Neural cell (in vitro differentiated cells): ENCODE data around the gene AP2A2. TPM values are rescaled to one million over a fixed set of nuclear protein-coding genes. Genes with fewer than 3 reads are reported as not detected.

Experiments used
- H2AFZ ChIP-seq: fragments of 200-600, 300-800 bp; sonication (generic), shearing (Covaris generic); 2 replicates; pipeline ENCODE4 v1.6.0; 2014; ENCODE audit warnings: low read depth, mild to moderate bottlenecking, antibody characterized with exemption, low read length, moderate library complexity
- H3F3A ChIP-seq: fragments of 200-600 bp; shearing (Covaris generic); 2 replicates; pipeline ENCODE4 v1.6.1; 2016; ENCODE audit warnings: mild to moderate bottlenecking, moderate library complexity, mixed read lengths, antibody characterized with exemption, low read length; ENCODE audit not compliant: insufficient read depth, poor library complexity, severe bottlenecking
- H3K27ac ChIP-seq: fragments of 200-600, 300-800 bp; sonication (generic), shearing (Covaris generic); 2 replicates; pipeline ENCODE4 v1.5.1; 2014; ENCODE audit warnings: mild to moderate bottlenecking, low read length, moderate library complexity
- H3K27me3 ChIP-seq: fragments of 300-800, 200-600 bp; sonication (generic), shearing (Covaris generic); 2 replicates; pipeline ENCODE4 v1.6.0; 2014; ENCODE audit warnings: mild to moderate bottlenecking, low read depth, low read length, moderate library complexity; ENCODE audit not compliant: insufficient read depth
- H3K36me3 ChIP-seq: fragments of 300-800, 200-600 bp; sonication (generic), shearing (Covaris generic); 2 replicates; pipeline ENCODE4 v1.5.1; 2014; ENCODE audit warnings: mild to moderate bottlenecking, antibody characterized with exemption, low read length, moderate library complexity; ENCODE audit not compliant: insufficient read depth
- H3K4me2 ChIP-seq: fragments of 300-800, 200-600 bp; sonication (generic), shearing (Covaris generic); 2 replicates; pipeline ENCODE4 v1.6.0; 2014; ENCODE audit warnings: mild to moderate bottlenecking, low read length
- H3K4me3 ChIP-seq: fragments of 300-800, 200-600 bp; sonication (generic), shearing (Covaris generic); 2 replicates; pipeline ENCODE4 v1.5.1; 2014; ENCODE audit warnings: mild to moderate bottlenecking, low read length, moderate library complexity
- H3K79me2 ChIP-seq: fragments of 200-600 bp; shearing (Covaris generic); replicated peaks from 2 replicates; pipeline ENCODE4 v1.6.0; 2014; ENCODE audit warnings: mild to moderate bottlenecking, low read length, moderate library complexity; ENCODE audit not compliant: insufficient read depth
- H3K9ac ChIP-seq: fragments of 300-800, 200-600 bp; sonication (generic), shearing (Covaris generic); 2 replicates; pipeline ENCODE4 v1.6.1; 2016; ENCODE audit warnings: mild to moderate bottlenecking, low read length, mixed read lengths
- H3K9me2 ChIP-seq: fragments of 200-600 bp; shearing (Covaris generic); 2 replicates; pipeline ENCODE4 v1.6.1; 2016; ENCODE audit warnings: mild to moderate bottlenecking, low read length, mixed read lengths; ENCODE audit not compliant: insufficient read depth
- H3K9me3 ChIP-seq: fragments of 200-600, 300-800 bp; sonication (generic), shearing (Covaris generic); 2 replicates; pipeline ENCODE4 v1.6.1; 2016; ENCODE audit warnings: mild to moderate bottlenecking, mixed run types, low read length, moderate library complexity, mixed read lengths
- H4K20me1 ChIP-seq: fragments of 200-600 bp; shearing (Covaris generic); 2 replicates; pipeline ENCODE4 v1.6.1; 2016; ENCODE audit warnings: mild to moderate bottlenecking, mixed run types; ENCODE audit not compliant: insufficient read depth
- CTCF ChIP-seq: fragments of 450-650 bp; IDR thresholded peaks from 2 replicates; pipeline ENCODE4 v1.5.1; 2014; ENCODE audit warnings: antibody characterized with exemption, mild to moderate bottlenecking, moderate library complexity; ENCODE audit not compliant: poor library complexity, severe bottlenecking
- EP300 ChIP-seq: fragments of 450-650 bp; conservative IDR thresholded peaks from 2 replicates; pipeline ENCODE4 v1.6.1; 2014; ENCODE audit warnings: antibody characterized with exemption, mild to moderate bottlenecking, moderate library complexity; ENCODE audit not compliant: poor library complexity, severe bottlenecking
- EZH2 ChIP-seq: fragments of 200-600, 300-800 bp; shearing (Covaris generic), sonication (generic); IDR thresholded peaks from 2 replicates; pipeline ENCODE4 v1.6.1; 2014; ENCODE audit warnings: antibody characterized with exemption, low read length, borderline replicate concordance, mild to moderate bottlenecking; ENCODE audit not compliant: insufficient read depth, poor library complexity, severe bottlenecking
- MXI1 ChIP-seq: fragments of 450-650 bp; conservative IDR thresholded peaks from 2 replicates; pipeline ENCODE4 v1.6.1; 2014; ENCODE audit warnings: antibody characterized with exemption, mild to moderate bottlenecking; ENCODE audit not compliant: poor library complexity, severe bottlenecking
- POLR2AphosphoS5 ChIP-seq: IDR thresholded peaks from 2 replicates; pipeline ENCODE4 v1.6.1; 2012
- RAD21 ChIP-seq: fragments of 450-650 bp; conservative IDR thresholded peaks from 2 replicates; pipeline ENCODE4 v1.6.1; 2014; ENCODE audit warnings: antibody characterized with exemption, mild to moderate bottlenecking, moderate library complexity
- REST ChIP-seq: IDR thresholded peaks from 2 replicates; pipeline ENCODE4 v1.6.1; 2012; ENCODE audit warnings: borderline replicate concordance
- SMC3 ChIP-seq: fragments of 450-650 bp; conservative IDR thresholded peaks from 2 replicates; pipeline ENCODE4 v1.6.1; 2014; ENCODE audit warnings: antibody characterized with exemption, mild to moderate bottlenecking, moderate library complexity; ENCODE audit not compliant: poor library complexity
- TAF1 ChIP-seq: IDR thresholded peaks from 2 replicates; pipeline ENCODE4 v1.6.1; 2012; ENCODE audit warnings: low read depth
- polyA plus RNA-seq: library from polyadenylated mRNA; depleted of rRNA; stranded (reverse); fragments of >200 nt; gene quantifications from 2 replicates; pipeline ENCODE4 v1.2.3, GENCODE V29; 2014

Gene AP2A2
- polyA plus RNA-seq, 1 donor from 2014 or later = 46.5 TPM

GRCh38 chr11:1009991-1010390, 84.3 kb downstream of the AP2A2 start:
- Histone ChIP-seq H3K36me3 (no peaks in the 10 kb centered on the region), H4K20me1 (no peaks in the 10 kb centered on the region), H3K79me2 (no peaks in the 10 kb centered on the region), H3K4me2 (no peak overlapping the region), H3K9me3 (no peaks in the 10 kb centered on the region), H3F3A (no peaks in the 10 kb centered on the region), H3K27me3 (no peaks in the 10 kb centered on the region), H3K27ac (no peak overlapping the region), H3K4me3 (no peak overlapping the region), H3K9me2 (no peaks in the 10 kb centered on the region), H3K9ac (no peak overlapping the region), H2AFZ (no peak overlapping the region)
- TF ChIP-seq EP300 (no peak), TAF1 (no peak), RAD21 (no peak), SMC3 (no peak), MXI1 (no peak)

- Histone ChIP-seq H3K79me2 (no peaks in the 10 kb centered on the region), H3K36me3 (no peaks in the 10 kb centered on the region), H3K9me3 (no peaks in the 10 kb centered on the region), H4K20me1 (no peaks in the 10 kb centered on the region), H3K9me2 (no peaks in the 10 kb centered on the region), H3F3A (no peaks in the 10 kb centered on the region), H3K4me3 (no peak overlapping the region), H3K9ac (no peak overlapping the region), H3K27me3 (no peaks in the 10 kb centered on the region), H3K4me2 (no peak overlapping the region), H3K27ac (no peak overlapping the region), H2AFZ (no peak overlapping the region)
- TF ChIP-seq CTCF (no peak), RAD21 (no peak), EZH2 (no peak), POLR2AphosphoS5 (no peak), REST (no peak), EP300 (no peak), TAF1 (no peak), MXI1 (no peak), SMC3 (no peak)
These were observed 85.1 kb downstream of the AP2A2 start for GRCh38 chr11:1010551-1011319.
